ENCODE measurements around the gene AGAP3.

AGAP3 gene

GRCh38 chr7:151168003-151168786 is 81.9 kb downstream of the AGAP3 start:
- no peak for DNase-seq

DNA sequence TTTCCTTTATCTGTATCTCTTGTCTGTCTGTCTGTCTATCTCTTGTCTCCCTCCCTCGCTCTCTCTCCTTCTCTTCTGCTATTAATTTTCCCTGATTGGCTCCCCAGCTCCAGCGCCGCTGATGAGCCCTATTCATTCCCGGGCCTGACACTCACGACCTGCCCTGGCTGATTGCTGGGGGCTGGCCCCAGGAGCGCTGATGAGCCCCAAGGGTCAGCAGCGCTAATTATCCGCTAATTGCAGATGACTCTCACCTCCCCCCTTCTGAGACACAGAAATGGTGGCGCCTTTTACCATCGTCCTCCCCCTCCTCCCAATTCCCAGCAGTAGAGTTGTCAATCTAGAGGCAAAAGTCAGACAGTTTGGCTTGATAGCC is 82.5 kb downstream of the AGAP3 start:
- DNase-seq, result no peak

GRCh38 chr7:151172273-151173141 is 86.2 kb downstream of the AGAP3 start:
- peak; percentile 47 to 50 for DNase-seq

DNA sequence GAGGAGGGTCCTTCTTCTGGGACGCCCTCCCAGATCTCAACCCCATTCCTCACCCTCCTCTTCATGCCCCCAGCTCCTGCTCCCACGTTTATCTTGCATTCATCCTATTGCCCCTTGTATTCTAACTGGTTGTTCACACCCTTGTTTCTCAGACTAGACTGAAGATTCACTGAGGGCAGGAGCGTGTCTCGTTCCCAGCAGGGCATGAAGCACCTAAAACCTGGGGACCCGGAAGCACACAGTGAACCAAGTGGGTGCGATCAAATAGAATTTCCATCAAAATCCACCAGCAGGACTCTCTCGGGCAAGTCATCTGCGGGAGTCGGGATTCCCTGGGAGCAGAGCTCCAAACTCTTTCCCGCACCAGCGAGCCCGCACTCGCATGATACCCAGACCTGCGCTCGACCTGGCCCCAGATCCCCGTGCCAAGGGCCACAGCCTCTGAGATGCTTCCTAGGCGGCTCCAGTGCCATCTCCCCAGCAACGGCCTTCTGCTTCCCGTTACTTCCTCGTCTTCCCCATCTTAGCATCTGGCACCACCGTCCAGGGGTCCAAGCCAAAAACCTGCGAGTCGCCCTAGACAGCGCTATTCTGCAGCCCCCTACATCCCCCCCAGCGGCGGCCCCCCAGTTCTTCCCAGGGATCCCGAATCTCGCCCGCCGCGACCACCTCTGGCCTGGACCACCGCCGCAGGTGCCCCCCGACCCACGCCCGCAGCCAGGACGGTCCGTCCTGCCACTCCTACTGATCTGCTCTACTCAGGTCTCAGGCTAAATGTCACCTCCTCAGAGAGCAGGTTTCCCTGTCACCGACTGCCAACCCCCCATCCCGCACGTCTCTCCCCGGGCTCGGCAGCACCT is 87.3 kb downstream of the AGAP3 start:
- DNase-seq, result no peak

GRCh38 chr7:151174246-151175046 is 88.2 kb downstream of the AGAP3 start:
- no peak for DNase-seq

DNA sequence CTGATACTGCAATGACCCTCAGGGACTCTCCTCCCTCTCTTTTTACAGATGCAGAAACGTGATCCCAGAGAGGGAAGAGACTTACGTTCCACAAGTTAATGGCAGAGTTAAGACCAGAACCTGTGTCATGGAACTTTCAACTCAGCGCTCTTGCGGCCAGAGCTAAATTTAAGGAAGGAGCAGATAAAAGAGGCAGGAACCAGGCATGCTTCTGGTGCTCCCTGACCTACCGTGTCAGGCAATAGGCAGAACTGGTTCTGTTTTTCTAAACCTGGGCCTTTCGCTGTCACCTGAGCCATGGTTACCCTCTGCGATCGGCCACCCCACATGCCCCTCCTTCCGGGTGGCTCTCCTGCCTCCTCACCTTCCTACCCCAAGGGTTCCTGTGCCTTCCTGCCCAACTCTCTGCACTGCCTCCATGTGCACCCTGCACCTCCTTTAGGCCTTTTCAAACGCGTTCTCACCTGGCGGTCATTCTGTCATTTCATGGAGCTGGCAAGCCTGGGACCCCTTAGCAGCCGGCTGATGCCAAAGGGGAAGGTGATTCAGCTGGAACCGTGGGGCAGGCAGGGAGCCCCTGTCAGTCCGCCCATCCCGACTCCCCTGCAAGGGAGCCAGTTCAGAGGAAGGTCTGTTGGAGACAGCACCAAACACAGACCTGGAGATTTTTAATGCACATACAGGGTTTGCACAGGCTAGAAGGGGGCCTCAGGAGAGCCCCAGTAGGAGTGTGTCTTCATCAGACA is 88.9 kb downstream of the AGAP3 start:
- DNase-seq, result no peak

DNA sequence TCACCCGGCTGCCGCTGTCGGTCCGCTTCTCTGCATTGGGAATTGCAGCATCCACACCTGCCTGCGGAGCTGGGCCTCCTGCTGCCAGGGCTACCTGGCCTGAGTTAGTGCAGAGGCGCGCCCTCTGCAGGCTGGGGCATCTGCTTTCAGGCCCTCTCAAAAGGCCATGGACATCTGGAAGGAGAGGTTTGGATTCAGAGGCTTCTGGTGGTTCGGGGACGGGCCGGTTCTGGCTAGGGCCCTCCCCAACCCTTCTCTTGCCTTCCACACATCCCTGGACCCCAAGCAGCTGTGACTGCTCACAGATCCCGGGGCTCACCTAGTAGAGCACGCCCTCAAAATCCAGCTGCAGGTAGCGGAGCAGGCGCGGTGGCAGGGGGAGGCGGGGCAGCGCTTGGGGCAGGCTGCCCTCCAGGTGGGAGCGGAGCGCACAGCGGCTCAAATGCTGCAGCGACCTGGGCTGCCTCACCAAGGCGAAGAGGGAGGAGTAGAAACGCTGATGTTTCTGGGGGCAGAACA is 89.6 kb downstream of the AGAP3 start:
- no peak for DNase-seq

GRCh38 chr7:151176401-151176800 is 90.1 kb downstream of the AGAP3 start:
- no peak for DNase-seq

DNA sequence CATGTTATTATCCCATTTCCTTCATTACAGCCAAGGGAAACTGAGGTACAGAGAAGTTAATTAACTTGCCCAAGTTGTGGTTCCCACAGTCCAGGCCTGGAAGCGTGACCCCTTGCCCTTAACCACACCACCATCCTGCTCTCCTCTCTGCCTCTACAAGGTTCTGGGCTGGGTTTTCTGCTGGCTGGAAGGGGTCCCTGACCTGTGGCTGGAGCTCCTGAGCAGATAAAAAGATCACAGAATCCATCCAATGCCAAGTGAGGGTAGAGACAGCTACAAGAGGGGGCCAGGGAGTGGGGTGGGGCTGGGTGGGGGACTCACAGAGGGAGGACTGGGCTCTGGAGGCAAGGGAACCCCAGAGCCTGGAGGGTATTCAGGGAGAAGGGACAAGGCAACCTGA is 91.0 kb downstream of the AGAP3 start:
- no peak for DNase-seq

- DNase-seq, result no peak
Measured at GRCh38 chr7:151178236-151178635, 92.0 kb downstream of the AGAP3 start.

DNA sequence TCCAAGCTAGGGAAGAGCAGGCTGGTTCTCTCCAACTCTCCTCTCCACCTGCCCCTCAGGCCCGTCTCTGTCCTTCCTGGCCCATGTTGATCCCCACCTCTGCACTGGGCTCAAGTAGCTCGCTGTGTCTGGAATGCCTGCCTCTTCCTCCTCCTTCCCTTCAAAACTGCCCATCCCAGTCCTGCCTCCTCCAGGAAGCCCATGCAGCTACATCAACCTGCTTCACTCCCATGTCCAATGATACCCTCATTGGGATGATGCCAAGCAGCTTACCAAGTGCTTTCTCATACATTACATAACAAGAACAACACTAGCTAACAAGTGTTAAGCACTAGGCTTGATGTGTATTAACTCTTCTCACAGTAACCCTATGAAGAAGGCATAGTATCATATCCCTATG is 92.6 kb downstream of the AGAP3 start:
- no peak for DNase-seq

GRCh38 chr7:151179287-151179860 is 93.1 kb downstream of the AGAP3 start:
- DNase-seq, result no peak

DNA sequence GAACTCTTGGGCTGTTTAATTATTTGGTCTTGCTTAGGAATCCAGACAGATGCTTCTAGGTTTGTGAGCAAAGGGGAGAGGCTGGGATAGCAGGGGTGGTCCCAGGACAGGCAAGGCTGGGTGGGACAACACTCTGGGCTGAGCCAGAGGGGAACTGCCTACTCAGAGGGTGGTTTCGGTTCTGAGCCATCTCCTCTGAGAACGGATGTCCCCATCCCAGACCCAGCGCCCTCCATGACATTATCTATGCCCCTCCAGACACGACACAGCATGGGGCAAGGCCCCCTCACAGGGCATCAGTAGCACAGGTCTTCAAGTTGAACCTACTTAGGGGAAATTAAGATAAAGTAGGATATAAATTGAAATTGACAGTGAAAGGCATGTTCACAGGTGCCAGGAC is 93.7 kb downstream of the AGAP3 start:
- no peak for DNase-seq

GRCh38 chr7:151181011-151181431 is 94.7 kb downstream of the AGAP3 start:
- no peak for DNase-seq

DNA sequence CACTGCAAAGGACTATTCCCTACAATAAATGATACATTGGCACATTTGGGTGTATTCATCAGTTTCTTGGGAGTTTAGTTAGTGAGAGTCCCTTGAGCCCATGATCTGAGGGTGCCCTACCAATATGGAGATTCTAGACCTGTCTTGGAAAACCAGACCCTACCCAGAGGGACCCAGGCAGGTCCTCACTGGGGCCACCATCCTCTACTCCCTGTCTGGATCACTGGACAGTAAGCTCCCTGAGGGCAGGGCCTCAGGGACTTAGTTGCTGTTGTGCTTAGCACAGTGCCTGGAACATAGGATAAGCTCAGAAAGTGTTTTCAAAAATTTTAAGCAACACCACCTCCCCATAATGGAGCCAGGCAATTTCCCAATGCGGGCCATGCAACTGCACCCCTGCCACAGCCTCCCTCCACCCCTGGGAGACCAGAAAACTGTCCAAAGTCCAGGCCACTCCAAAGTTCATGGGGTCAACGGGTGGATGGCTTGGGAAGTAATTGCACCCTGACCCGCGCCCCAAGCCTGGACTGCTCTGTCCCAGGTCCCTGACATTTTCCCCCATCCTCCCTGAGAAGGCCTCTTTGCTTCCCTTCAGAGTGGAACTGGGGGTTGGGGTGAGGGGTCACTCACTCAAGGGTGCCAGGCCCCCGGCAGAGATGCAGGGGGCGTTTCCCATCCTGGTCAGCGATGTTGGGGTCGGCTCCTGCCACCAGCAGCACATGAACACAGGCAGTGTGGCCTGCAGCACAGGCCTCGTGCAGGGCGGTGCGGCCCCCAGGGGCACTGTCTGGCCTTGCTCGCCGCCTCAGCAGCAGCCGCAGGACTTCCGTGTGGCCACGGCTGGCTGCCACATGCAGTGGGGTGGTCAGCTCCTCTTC is 99.7 kb downstream of the AGAP3 start:
- no peak for DNase-seq

- DNase-seq, result no peak
Measured at GRCh38 chr7:151186640-151187408, 100.5 kb downstream of the AGAP3 start, which contains the start of gene ASB10. Gene ASB10, minus strand, starts transcription at chr7:151187250. Its CDS starts 120 bp downstream, at chr7:151187130.

DNA sequence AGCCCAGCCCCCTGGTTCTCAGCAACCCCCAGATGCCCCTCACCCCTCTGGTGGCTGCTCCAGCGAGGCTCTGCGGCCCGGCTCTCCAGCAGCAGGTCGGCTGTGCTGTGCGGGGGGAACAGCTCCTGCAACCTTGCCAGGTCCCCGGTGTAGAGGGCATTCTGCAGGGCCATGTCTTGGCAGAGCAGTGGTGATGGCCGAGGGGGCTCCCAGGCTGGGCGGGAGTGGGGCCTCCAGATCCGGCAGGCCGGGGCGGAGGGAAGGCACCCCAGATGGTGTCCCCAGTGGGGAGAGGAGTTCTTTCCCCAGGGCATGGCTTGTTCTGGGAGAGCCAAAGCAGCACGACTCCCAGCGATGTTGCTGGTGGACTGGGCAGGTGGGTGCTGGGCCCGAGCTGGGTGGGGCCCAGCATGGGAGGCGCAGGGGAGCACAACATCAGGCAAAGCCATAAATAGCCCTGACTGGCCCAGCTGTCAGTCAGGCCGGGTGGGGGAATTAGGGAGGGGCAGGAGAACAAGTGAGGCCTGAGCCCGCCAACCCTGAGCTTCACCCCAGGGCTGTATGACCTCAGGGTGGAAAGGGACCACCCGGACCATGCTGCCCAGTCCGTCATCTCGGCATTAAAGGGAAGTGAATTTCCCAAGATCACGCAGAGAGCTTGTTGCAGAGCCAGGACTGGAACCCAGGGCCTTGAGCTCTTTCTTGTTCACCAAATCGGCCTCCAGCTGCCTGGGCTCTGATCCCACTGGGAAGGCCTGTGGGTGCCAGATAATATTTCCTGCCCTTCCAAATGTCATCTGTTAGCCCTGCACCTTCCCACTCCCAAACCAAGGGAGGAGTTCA is 101.4 kb downstream of the AGAP3 start:
- no peak for DNase-seq

GRCh38 chr7:151188252-151188542 is 101.9 kb downstream of the AGAP3 start:
- no peak for DNase-seq
